Skeletal muscle satellite cell (primary cell): ENCODE measurements around the gene PPARD.

Experiments used
- H3K27me3 ChIP-seq: 2 replicates; pipeline ENCODE4 v1.7.0; 2013; ENCODE audit warnings: low read length; ENCODE audit not compliant: control insufficient read depth, insufficient read depth
- H3K36me3 ChIP-seq: 2 replicates; pipeline ENCODE4 v1.7.0; 2013; ENCODE audit warnings: mild to moderate bottlenecking, control low read depth, low read length; ENCODE audit not compliant: insufficient read depth
- H3K4me1 ChIP-seq: 2 replicates; pipeline ENCODE4 v1.7.0; 2013; ENCODE audit warnings: low read length; ENCODE audit not compliant: control insufficient read depth, insufficient read depth
- H3K4me2 ChIP-seq: 2 replicates; pipeline ENCODE4 v1.7.0; 2013; ENCODE audit warnings: mild to moderate bottlenecking, low read length
- H3K4me3 ChIP-seq: 2 replicates; pipeline ENCODE4 v1.7.0; 2013; ENCODE audit warnings: low read length
- H3K9ac ChIP-seq: 2 replicates; pipeline ENCODE4 v1.7.0; 2013; ENCODE audit warnings: mild to moderate bottlenecking, low read depth, low read length, moderate library complexity
- H3K9me3 ChIP-seq: replicated peaks from 2 replicates; pipeline ENCODE4 v1.7.0; 2013; ENCODE audit warnings: mild to moderate bottlenecking, control low read depth, low read length

The PPARD gene

GRCh38 chr6:35391240-35391968 is 49.0 kb downstream of the PPARD start:
- peak overlapping the region; percentile 68 for H3K9ac ChIP-seq
- peaks cover 6% of the 10 kb centered on the region for H3K36me3 ChIP-seq
- no peak overlapping the region for H3K4me3 ChIP-seq

GRCh38 chr6:35392111-35392702 is 49.8 kb downstream of the PPARD start:
- Histone ChIP-seq H3K4me3 (no peak overlapping the region), H3K4me1 (peaks cover 54% of the 10 kb centered on the region), H3K36me3 (peaks cover 9% of the 10 kb centered on the region), H3K9ac (peak overlapping the region; percentile 59), H3K4me2 (peak overlapping the region; percentile 51), H3K9me3 (no peaks in the 10 kb centered on the region), H3K27me3 (no peaks in the 10 kb centered on the region)

More at GRCh38 chr6:35391240-35391968, 49.0 kb downstream of the PPARD start:
- Histone ChIP-seq H3K27me3 (no peaks in the 10 kb centered on the region), H3K4me1 (peaks cover 49% of the 10 kb centered on the region), H3K4me2 (peak overlapping the region; percentile 51), H3K9me3 (no peaks in the 10 kb centered on the region)

- no peaks in the 10 kb centered on the region for H3K27me3 ChIP-seq
- H3K9me3 ChIP-seq = no peaks in the 10 kb centered on the region
- H3K4me1 ChIP-seq = peaks cover 56% of the 10 kb centered on the region
- no peak overlapping the region for H3K9ac ChIP-seq
- H3K36me3 ChIP-seq = peaks cover 16% of the 10 kb centered on the region
- no peak overlapping the region for H3K4me3 ChIP-seq
- no peak overlapping the region for H3K4me2 ChIP-seq
Measured at GRCh38 chr6:35392773-35393672, 50.7 kb downstream of the PPARD start.

GRCh38 chr6:35396991-35397390 is 54.6 kb downstream of the PPARD start:
- no peak overlapping the region for H3K4me2 ChIP-seq
- no peaks in the 10 kb centered on the region for H3K27me3 ChIP-seq
- peaks cover 20% of the 10 kb centered on the region for H3K36me3 ChIP-seq
- H3K4me3 ChIP-seq = no peak overlapping the region
- peaks cover 40% of the 10 kb centered on the region for H3K4me1 ChIP-seq
- no peak overlapping the region for H3K9ac ChIP-seq
- no peaks in the 10 kb centered on the region for H3K9me3 ChIP-seq

GRCh38 chr6:35397806-35398418 is 55.6 kb downstream of the PPARD start:
- Histone ChIP-seq H3K4me2 (no peak overlapping the region), H3K36me3 (peaks cover 16% of the 10 kb centered on the region), H3K4me3 (no peak overlapping the region), H3K9me3 (no peaks in the 10 kb centered on the region), H3K9ac (no peak overlapping the region), H3K4me1 (peaks cover 31% of the 10 kb centered on the region), H3K27me3 (no peaks in the 10 kb centered on the region)

- H3K27me3 ChIP-seq = no peaks in the 10 kb centered on the region
- peaks cover 25% of the 10 kb centered on the region for H3K4me1 ChIP-seq
- H3K9me3 ChIP-seq = no peaks in the 10 kb centered on the region
- no peak overlapping the region for H3K9ac ChIP-seq
- no peak overlapping the region for H3K4me2 ChIP-seq
- peaks cover 14% of the 10 kb centered on the region for H3K36me3 ChIP-seq
- H3K4me3 ChIP-seq = no peak overlapping the region
Measured at GRCh38 chr6:35398526-35398925, 56.2 kb downstream of the PPARD start.

GRCh38 chr6:35400111-35400510 is 57.8 kb downstream of the PPARD start:
- H3K4me3 ChIP-seq = no peak overlapping the region
- no peaks in the 10 kb centered on the region for H3K9me3 ChIP-seq
- peaks cover 14% of the 10 kb centered on the region for H3K36me3 ChIP-seq
- no peak overlapping the region for H3K4me2 ChIP-seq
- H3K9ac ChIP-seq = no peak overlapping the region
- no peaks in the 10 kb centered on the region for H3K27me3 ChIP-seq
- peaks cover 16% of the 10 kb centered on the region for H3K4me1 ChIP-seq

GRCh38 chr6:35400901-35401311 is 58.5 kb downstream of the PPARD start:
- peaks cover 16% of the 10 kb centered on the region for H3K4me1 ChIP-seq
- no peak overlapping the region for H3K4me3 ChIP-seq
- no peaks in the 10 kb centered on the region for H3K9me3 ChIP-seq
- H3K27me3 ChIP-seq = no peaks in the 10 kb centered on the region
- H3K36me3 ChIP-seq = peaks cover 14% of the 10 kb centered on the region
- H3K9ac ChIP-seq = no peak overlapping the region
- H3K4me2 ChIP-seq = no peak overlapping the region

- H3K4me1 ChIP-seq = peaks cover 16% of the 10 kb centered on the region
- no peaks in the 10 kb centered on the region for H3K9me3 ChIP-seq
- peaks cover 14% of the 10 kb centered on the region for H3K36me3 ChIP-seq
- no peaks in the 10 kb centered on the region for H3K27me3 ChIP-seq
- no peak overlapping the region for H3K4me2 ChIP-seq
- H3K9ac ChIP-seq = no peak overlapping the region
- no peak overlapping the region for H3K4me3 ChIP-seq
Measured at GRCh38 chr6:35401514-35401913, 59.2 kb downstream of the PPARD start.

GRCh38 chr6:35402136-35402855 is 59.9 kb downstream of the PPARD start:
- Histone ChIP-seq H3K36me3 (peaks cover 10% of the 10 kb centered on the region), H3K9ac (no peak overlapping the region), H3K4me3 (no peak overlapping the region), H3K4me2 (no peak overlapping the region), H3K9me3 (no peaks in the 10 kb centered on the region), H3K4me1 (peaks cover 10% of the 10 kb centered on the region), H3K27me3 (no peaks in the 10 kb centered on the region)

- peaks cover 5% of the 10 kb centered on the region for H3K36me3 ChIP-seq
- H3K9me3 ChIP-seq = no peaks in the 10 kb centered on the region
- no peak overlapping the region for H3K9ac ChIP-seq
- H3K4me1 ChIP-seq = peaks cover 8% of the 10 kb centered on the region
- no peak overlapping the region for H3K4me2 ChIP-seq
- H3K4me3 ChIP-seq = no peak overlapping the region
- no peaks in the 10 kb centered on the region for H3K27me3 ChIP-seq
Measured at GRCh38 chr6:35402856-35403191, 60.5 kb downstream of the PPARD start.
